Measurements from ENCODE around the gene ADAMTSL3.

DNA sequence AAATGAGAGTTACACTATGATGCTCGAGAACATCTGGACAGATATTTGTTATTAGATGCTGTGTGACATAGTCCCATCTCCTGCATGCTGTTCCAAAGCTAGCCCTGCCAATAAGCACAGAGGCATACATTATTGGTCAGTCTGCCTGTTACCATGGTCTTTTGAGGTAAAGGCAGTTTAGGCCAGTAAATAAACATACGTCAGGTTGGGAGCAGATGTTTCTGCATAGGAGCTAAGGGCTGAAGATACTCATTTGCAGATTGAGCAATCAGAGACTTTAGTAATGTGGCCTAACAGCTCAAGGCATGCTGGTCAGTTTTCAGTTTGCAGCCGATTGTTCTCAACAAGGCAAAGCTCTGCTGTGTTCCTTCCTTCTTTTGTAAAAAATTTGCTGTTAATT lies 192.9 kb downstream of the ADAMTSL3 start:
- TF ChIP-seq, protein P1, sequence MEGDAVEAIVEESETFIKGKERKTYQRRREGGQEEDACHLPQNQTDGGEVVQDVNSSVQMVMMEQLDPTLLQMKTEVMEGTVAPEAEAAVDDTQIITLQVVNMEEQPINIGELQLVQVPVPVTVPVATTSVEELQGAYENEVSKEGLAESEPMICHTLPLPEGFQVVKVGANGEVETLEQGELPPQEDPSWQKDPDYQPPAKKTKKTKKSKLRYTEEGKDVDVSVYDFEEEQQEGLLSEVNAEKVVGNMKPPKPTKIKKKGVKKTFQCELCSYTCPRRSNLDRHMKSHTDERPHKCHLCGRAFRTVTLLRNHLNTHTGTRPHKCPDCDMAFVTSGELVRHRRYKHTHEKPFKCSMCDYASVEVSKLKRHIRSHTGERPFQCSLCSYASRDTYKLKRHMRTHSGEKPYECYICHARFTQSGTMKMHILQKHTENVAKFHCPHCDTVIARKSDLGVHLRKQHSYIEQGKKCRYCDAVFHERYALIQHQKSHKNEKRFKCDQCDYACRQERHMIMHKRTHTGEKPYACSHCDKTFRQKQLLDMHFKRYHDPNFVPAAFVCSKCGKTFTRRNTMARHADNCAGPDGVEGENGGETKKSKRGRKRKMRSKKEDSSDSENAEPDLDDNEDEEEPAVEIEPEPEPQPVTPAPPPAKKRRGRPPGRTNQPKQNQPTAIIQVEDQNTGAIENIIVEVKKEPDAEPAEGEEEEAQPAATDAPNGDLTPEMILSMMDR (conservative IDR thresholded peaks at IDR 0.05 in 1 of 2, IDR thresholded peaks at IDR 0.05 in 1 of 2; ENCODE audit: low read depth in 1 of 2, low read length in 2 of 2), result no peak
- no peak for TF ChIP-seq EZH2 (IDR thresholded peaks at IDR 0.05; ENCODE audit: low read length, missing control alignments)
